ENCODE results near the gene RAB6B.

The RAB6B gene

GRCh38 chr3:133880886-133881455 lies 14.7 kb downstream of the RAB6B start:
- DNase-seq = no peak

GRCh38 chr3:133880287-133880686 lies 15.4 kb downstream of the RAB6B start:
- DNase-seq = no peak

GRCh38 chr3:133878518-133878917 lies 17.2 kb downstream of the RAB6B start:
- no peak for DNase-seq

GRCh38 chr3:133877221-133877620 lies 18.5 kb downstream of the RAB6B start:
- DNase-seq = no peak

GRCh38 chr3:133874761-133875438 lies 20.8 kb downstream of the RAB6B start:
- no peak for DNase-seq

- DNase-seq = no peak
Measured at GRCh38 chr3:133874344-133874743, 21.3 kb downstream of the RAB6B start.

- DNase-seq = no peak
Measured at GRCh38 chr3:133872781-133873180, 22.9 kb downstream of the RAB6B start.

- DNase-seq = no peak
Measured at GRCh38 chr3:133872161-133872560, 23.5 kb downstream of the RAB6B start.

- no peak for DNase-seq
Measured at GRCh38 chr3:133871368-133872090, 24.2 kb downstream of the RAB6B start.

GRCh38 chr3:133870822-133871221 lies 24.9 kb downstream of the RAB6B start:
- DNase-seq = no peak

- DNase-seq = no peak
Measured at GRCh38 chr3:133869586-133869985, 26.1 kb downstream of the RAB6B start.

GRCh38 chr3:133868758-133869475 lies 26.8 kb downstream of the RAB6B start:
- DNase-seq = no peak

GRCh38 chr3:133868186-133868585 lies 27.5 kb downstream of the RAB6B start:
- no peak for DNase-seq

GRCh38 chr3:133866141-133866540 lies 29.5 kb downstream of the RAB6B start:
- DNase-seq = no peak

GRCh38 chr3:133865136-133865855 lies 30.4 kb downstream of the RAB6B start:
- DNase-seq = no peak

GRCh38 chr3:133864616-133865015 lies 31.1 kb downstream of the RAB6B start:
- no peak for DNase-seq

GRCh38 chr3:133863911-133864310 lies 31.8 kb downstream of the RAB6B start:
- no peak for DNase-seq

GRCh38 chr3:133862161-133862560 lies 33.5 kb downstream of the RAB6B start:
- DNase-seq = no peak

GRCh38 chr3:133860519-133860918 lies 35.2 kb downstream of the RAB6B start:
- no peak for DNase-seq

GRCh38 chr3:133859381-133860234 lies 36.1 kb downstream of the RAB6B start:
- DNase-seq = no peak

- DNase-seq = no peak
Measured at GRCh38 chr3:133857767-133858166, 37.9 kb downstream of the RAB6B start.

- no peak for DNase-seq
Measured at GRCh38 chr3:133856316-133856715, 39.4 kb downstream of the RAB6B start.

Data from NCI-H2107 (cell line).